Neural crest cell (in vitro differentiated cells): ENCODE measurements around the gene TBXAS1. TPM values are rescaled to one million over a fixed set of nuclear protein-coding genes. Genes with fewer than 3 reads are reported as not detected.

Source experiments
- DNase-seq: peaks from one replicate; pipeline ENCODE4 v3.0.0; 2021; ENCODE audit warnings: low read depth, mixed read lengths, low spot score
- H3K27ac Mint-ChIP-seq: one replicate; pipeline ENCODE4 v1.8.0; 2021; ENCODE audit warnings: mild to moderate bottlenecking, mixed read lengths; ENCODE audit not compliant: unreplicated experiment
- H3K27me3 Mint-ChIP-seq: 2 replicates; pipeline ENCODE4 v1.8.0; 2021; ENCODE audit warnings: low read depth, mild to moderate bottlenecking, mixed read lengths
- H3K36me3 Mint-ChIP-seq: 2 replicates; pipeline ENCODE4 v1.8.0; 2021; ENCODE audit warnings: low read depth, mild to moderate bottlenecking, mixed read lengths
- H3K4me1 Mint-ChIP-seq: 2 replicates; pipeline ENCODE4 v1.8.0; 2021; ENCODE audit warnings: mixed read lengths
- H3K4me3 Mint-ChIP-seq: one replicate; pipeline ENCODE4 v1.8.0; 2021; ENCODE audit warnings: mild to moderate bottlenecking, mixed read lengths
- H3K9me3 Mint-ChIP-seq: 2 replicates; pipeline ENCODE4 v1.8.0; 2021; ENCODE audit warnings: mixed read lengths
- CTCF ChIP-seq: fragments of 200-600 bp; sonication (generic); conservative IDR thresholded peaks from 2 replicates; pipeline ENCODE4 v1.5.0; 2021; ENCODE audit warnings: antibody characterized with exemption, mild to moderate bottlenecking
- total RNA-seq: library from RNA; stranded (reverse); gene quantifications from 2 replicates; pipeline ENCODE4 v1.2.1, GENCODE V29; 2021

Gene TBXAS1
- total RNA-seq, 1 donor from 2014 or later = 5.7 TPM

- Mint-ChIP-seq H3K4me3 (no peak overlapping the region), H3K27me3 (peaks cover 17% of the 10 kb centered on the region), H3K27ac (no peak overlapping the region), H3K9me3 (peaks cover 13% of the 10 kb centered on the region), H3K36me3 (peaks cover 3% of the 10 kb centered on the region), H3K4me1 (no peaks in the 10 kb centered on the region)
- TF ChIP-seq CTCF = no peak
- DNase-seq = no peak
Observed at GRCh38 chr7:139866047-139866837, 37.2 kb downstream of the TBXAS1 start.

GRCh38 chr7:139867847-139868246 lies 38.8 kb downstream of the TBXAS1 start:
- TF ChIP-seq CTCF = no peak
- Mint-ChIP-seq H3K27me3 (peaks cover 11% of the 10 kb centered on the region), H3K27ac (no peak overlapping the region), H3K4me3 (no peak overlapping the region), H3K36me3 (peaks cover 3% of the 10 kb centered on the region), H3K9me3 (peaks cover 9% of the 10 kb centered on the region), H3K4me1 (no peaks in the 10 kb centered on the region)
- no peak for DNase-seq

- no peak overlapping the region for H3K27ac Mint-ChIP-seq
- H3K4me1 Mint-ChIP-seq = no peaks in the 10 kb centered on the region
- TF ChIP-seq CTCF = no peak
- DNase-seq = no peak
- peaks cover 8% of the 10 kb centered on the region for H3K27me3 Mint-ChIP-seq
- H3K36me3 Mint-ChIP-seq = no peaks in the 10 kb centered on the region
- no peak overlapping the region for H3K4me3 Mint-ChIP-seq
- peaks cover 5% of the 10 kb centered on the region for H3K9me3 Mint-ChIP-seq
Observed at GRCh38 chr7:139869886-139870285, 40.8 kb downstream of the TBXAS1 start.

GRCh38 chr7:139870380-139870779 lies 41.3 kb downstream of the TBXAS1 start:
- peaks cover under 1% of the 10 kb centered on the region for H3K9me3 Mint-ChIP-seq
- H3K27me3 Mint-ChIP-seq = peaks cover 3% of the 10 kb centered on the region
- TF ChIP-seq CTCF = no peak
- no peak for DNase-seq
- H3K27ac Mint-ChIP-seq = no peak overlapping the region
- H3K4me3 Mint-ChIP-seq = no peak overlapping the region
- H3K4me1 Mint-ChIP-seq = no peaks in the 10 kb centered on the region
- H3K36me3 Mint-ChIP-seq = no peaks in the 10 kb centered on the region

- H3K9me3 Mint-ChIP-seq = no peaks in the 10 kb centered on the region
Observed at GRCh38 chr7:139871331-139871730, 42.3 kb downstream of the TBXAS1 start.

More at GRCh38 chr7:139871331-139871730, 42.3 kb downstream of the TBXAS1 start:
- no peaks in the 10 kb centered on the region for H3K27me3 Mint-ChIP-seq
- no peak for DNase-seq
- H3K4me1 Mint-ChIP-seq = no peaks in the 10 kb centered on the region
- no peaks in the 10 kb centered on the region for H3K36me3 Mint-ChIP-seq
- H3K4me3 Mint-ChIP-seq = no peak overlapping the region
- H3K27ac Mint-ChIP-seq = no peak overlapping the region
- no peak for TF ChIP-seq CTCF
